GM23338 (cell line): ENCODE measurements around the gene EXPH5. TPM values are rescaled to one million over a fixed set of nuclear protein-coding genes. Genes with fewer than 3 reads are reported as not detected.

Experiments used
- ATAC-seq: fragments of 200-7000 bp; cut with Tn5 transposase; 3 replicates; pipeline ENCODE4 v1.9.1; 2020
- DNase-seq: peaks from one replicate; pipeline ENCODE4 v3.0.0-alpha.2; 2015; ENCODE audit warnings: low spot score
- H2AFZ ChIP-seq: fragments of 200-600 bp; sonication (generic); 2 replicates; pipeline ENCODE4 v1.8.0; 2016; ENCODE audit warnings: antibody characterized with exemption, mild to moderate bottlenecking, moderate library complexity
- H3F3A ChIP-seq: fragments of 200-600 bp; sonication (generic); replicated peaks from 2 replicates; pipeline ENCODE4 v1.8.0; 2017; ENCODE audit warnings: antibody characterized with exemption, mixed run types, low read depth
- H3K27ac ChIP-seq: fragments of 200-600 bp; sonication (generic); 2 replicates; pipeline ENCODE4 v1.6.1; 2016; ENCODE audit warnings: low read depth
- H3K27me3 ChIP-seq: fragments of 200-600 bp; sonication (generic); 2 replicates; pipeline ENCODE4 v1.8.0; 2016; ENCODE audit warnings: mild to moderate bottlenecking, mixed run types, moderate library complexity; ENCODE audit not compliant: insufficient read depth
- H3K36me3 ChIP-seq: fragments of 200-600 bp; sonication (generic); 2 replicates; pipeline ENCODE4 v1.8.0; 2016; ENCODE audit warnings: mild to moderate bottlenecking; ENCODE audit not compliant: insufficient read depth
- H3K4me1 ChIP-seq: fragments of 200-600 bp; sonication (generic); 2 replicates; pipeline ENCODE4 v1.8.0; 2016; ENCODE audit warnings: mild to moderate bottlenecking, moderate library complexity; ENCODE audit not compliant: insufficient read depth
- H3K4me2 ChIP-seq: fragments of 200-600 bp; sonication (generic); 2 replicates; pipeline ENCODE4 v1.7.1; 2017; ENCODE audit warnings: mixed run types
- H3K4me3 ChIP-seq: fragments of 200-600 bp; sonication (generic); 2 replicates; pipeline ENCODE4 v1.6.1; 2016; ENCODE audit warnings: mixed run types
- H3K79me2 ChIP-seq: fragments of 200-600 bp; sonication (generic); replicated peaks from 2 replicates; pipeline ENCODE4 v1.8.0; 2017; ENCODE audit warnings: mild to moderate bottlenecking; ENCODE audit not compliant: insufficient read depth
- H3K9me2 ChIP-seq: fragments of 200-600 bp; sonication (generic); 2 replicates; pipeline ENCODE4 v1.8.0; 2017; ENCODE audit not compliant: insufficient read depth
- H4K20me1 ChIP-seq: fragments of 200-600 bp; sonication (generic); replicated peaks from 2 replicates; pipeline ENCODE4 v1.8.0; 2017; ENCODE audit warnings: mild to moderate bottlenecking; ENCODE audit not compliant: insufficient read depth
- H3K27ac Mint-ChIP-seq: 2 replicates; pipeline ENCODE4 v1.8.0; 2020; ENCODE audit warnings: inconsistent platforms, mild to moderate bottlenecking, moderate library complexity, mixed read lengths
- H3K27me3 Mint-ChIP-seq: 3 replicates; pipeline ENCODE4 v1.8.0; 2022; ENCODE audit warnings: low read depth, mild to moderate bottlenecking, moderate library complexity, mixed read lengths, inconsistent platforms; ENCODE audit not compliant: insufficient read depth, poor library complexity
- H3K36me3 Mint-ChIP-seq: 3 replicates; pipeline ENCODE4 v1.8.0; 2021; ENCODE audit warnings: low read depth, mild to moderate bottlenecking, inconsistent platforms, moderate library complexity, mixed read lengths
- H3K4me1 Mint-ChIP-seq: 3 replicates; pipeline ENCODE4 v1.8.0; 2020; ENCODE audit warnings: mild to moderate bottlenecking, inconsistent platforms, mixed read lengths
- H3K4me3 Mint-ChIP-seq: 3 replicates; pipeline ENCODE4 v1.8.0; 2021; ENCODE audit warnings: moderate library complexity, mild to moderate bottlenecking, inconsistent platforms, mixed read lengths
- H3K9me3 Mint-ChIP-seq: 3 replicates; pipeline ENCODE4 v1.8.0; 2020; ENCODE audit warnings: moderate library complexity, mild to moderate bottlenecking, inconsistent platforms, mixed read lengths
- CREB1 ChIP-seq: fragments of 250-450 bp; sonication (Bioruptor Pico); IDR thresholded peaks from 2 replicates; pipeline ENCODE4 v1.5.0; 2020; ENCODE audit warnings: low read depth, mild to moderate bottlenecking, moderate library complexity
- EZH2 ChIP-seq: fragments of 200-600 bp; sonication (generic); IDR thresholded peaks from one replicate; pipeline ENCODE4 v1.8.0; 2017; ENCODE audit warnings: antibody characterized with exemption, mild to moderate bottlenecking, low read depth; ENCODE audit not compliant: unreplicated experiment
- EZH2phosphoT487 ChIP-seq: fragments of 200-600 bp; sonication (generic); IDR thresholded peaks from one replicate; pipeline ENCODE4 v1.8.1; 2018; ENCODE audit warnings: antibody characterized with exemption; ENCODE audit not compliant: unreplicated experiment
- NANOG ChIP-seq: IDR thresholded peaks from 2 replicates; pipeline ENCODE4 v1.6.1; 2016; ENCODE audit warnings: antibody characterized with exemption, borderline replicate concordance
- POLR2AphosphoS5 ChIP-seq: IDR thresholded peaks from 2 replicates; pipeline ENCODE4 v1.6.1; 2016; ENCODE audit warnings: antibody characterized with exemption, low read depth
- STAT1 ChIP-seq: IDR thresholded peaks from one replicate; pipeline ENCODE4 v1.6.1; 2016; ENCODE audit warnings: antibody characterized with exemption; ENCODE audit not compliant: unreplicated experiment
- ZNF114 ChIP-seq: fragments of 250-450 bp; sonication (Bioruptor Pico); IDR thresholded peaks from 2 replicates; pipeline ENCODE4 v1.5.0; 2020; ENCODE audit warnings: mild to moderate bottlenecking, moderate library complexity
- ZNF331 ChIP-seq: fragments of 250-450 bp; sonication (Bioruptor Pico); IDR thresholded peaks from 2 replicates; pipeline ENCODE4 v1.5.0; 2020; ENCODE audit warnings: low read depth, mild to moderate bottlenecking, moderate library complexity
- polyA plus RNA-seq: library from polyadenylated mRNA; unstranded; fragments of >200 nt; fragmentation: Nextera tagmentation; extraction: Ambion mirVana; gene quantifications from 2 replicates; pipeline ENCODE4 v1.2.1, GENCODE V29; 2016
- total RNA-seq: library from RNA; depleted of rRNA; stranded (reverse); fragments of >200 nt; shearing (Covaris generic); gene quantifications from 2 replicates; pipeline ENCODE4 v1.2.3, GENCODE V29; 2014
- TF ChIP-seq, protein P1 (sequence below), 2 experiments: fragments of 200-600 bp in 1 of 2; sonication (generic) in 1 of 2; conservative IDR thresholded peaks; 2 replicates each; pipeline versions ENCODE4 v1.5.1 to v1.6.1; 2016 to 2017; ENCODE audit warnings: antibody characterized with exemption in 2 of 2, low read depth in 2 of 2, mild to moderate bottlenecking in 2 of 2, moderate library complexity in 1 of 2
- TF ChIP-seq, protein P2 (sequence below): IDR thresholded peaks from 2 replicates; pipeline ENCODE4 v1.6.1; 2016; ENCODE audit warnings: antibody characterized with exemption
- TF ChIP-seq, protein P3 (sequence below): fragments of 250-450 bp; sonication (Bioruptor Pico); IDR thresholded peaks from 2 replicates; pipeline ENCODE4 v1.5.0; 2020; ENCODE audit warnings: mild to moderate bottlenecking, moderate library complexity
- TF ChIP-seq, protein P4 (sequence below): IDR thresholded peaks from one replicate; pipeline ENCODE4 v1.6.1; 2018; ENCODE audit warnings: antibody characterized with exemption; ENCODE audit not compliant: unreplicated experiment

Gene EXPH5
- total and polyA plus RNA-seq, 2 experiments from 2014 or later: 3.6 to 12.6 TPM

DNA sequence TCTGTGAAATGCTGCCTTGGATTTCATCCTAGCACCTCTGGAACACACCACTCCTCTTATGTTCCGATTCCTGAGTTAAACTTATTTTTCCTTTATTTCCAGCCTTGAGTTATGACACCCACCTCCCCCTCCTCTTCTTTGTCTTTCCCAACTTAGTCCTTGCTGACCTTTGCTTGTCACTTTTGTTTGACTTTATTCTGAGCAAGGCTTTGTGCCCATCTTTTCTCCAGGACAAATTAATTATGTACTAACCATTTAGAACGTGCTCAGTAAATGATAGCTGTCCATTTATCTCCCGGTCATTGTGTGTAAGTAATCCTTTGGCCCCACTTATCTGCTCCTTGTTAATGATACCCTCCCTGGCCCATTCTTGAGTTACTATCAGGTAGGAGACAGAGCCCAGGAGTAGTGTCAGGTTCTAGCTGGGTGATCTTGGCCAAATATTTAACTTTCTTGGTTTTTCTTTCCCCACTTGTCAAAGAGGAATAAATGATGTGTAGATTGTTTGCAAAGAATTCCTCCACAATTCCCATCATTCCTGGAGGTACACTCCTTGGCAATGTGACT, 44.2 kb downstream of the EXPH5 start:
- no peak overlapping the region for H3K4me3 Mint-ChIP-seq

More for the DNA sequence above, 44.2 kb downstream of the EXPH5 start:
- Mint-ChIP-seq H3K27ac (no peak overlapping the region), H3K27me3 (peaks cover 3% of the 10 kb centered on the region), H3K4me1 (peaks cover 16% of the 10 kb centered on the region; the same call in 2 of the 3 replicates), H3K9me3 (no peaks in the 10 kb centered on the region; the same call in 2 of the 3 replicates), H3K36me3 (no peaks in the 10 kb centered on the region)
- H4K20me1 ChIP-seq: no peaks in the 10 kb centered on the region
- no peak overlapping the region for H3K27ac ChIP-seq
- H3K9me2 ChIP-seq: no peaks in the 10 kb centered on the region
- no peak overlapping the region for H2AFZ ChIP-seq
- no peaks in the 10 kb centered on the region for H3K27me3 ChIP-seq
- H3K4me3 ChIP-seq: no peak overlapping the region
- H3K4me2 ChIP-seq: no peak overlapping the region
- no peaks in the 10 kb centered on the region for H3K36me3 ChIP-seq
- TF ChIP-seq, protein P1, sequence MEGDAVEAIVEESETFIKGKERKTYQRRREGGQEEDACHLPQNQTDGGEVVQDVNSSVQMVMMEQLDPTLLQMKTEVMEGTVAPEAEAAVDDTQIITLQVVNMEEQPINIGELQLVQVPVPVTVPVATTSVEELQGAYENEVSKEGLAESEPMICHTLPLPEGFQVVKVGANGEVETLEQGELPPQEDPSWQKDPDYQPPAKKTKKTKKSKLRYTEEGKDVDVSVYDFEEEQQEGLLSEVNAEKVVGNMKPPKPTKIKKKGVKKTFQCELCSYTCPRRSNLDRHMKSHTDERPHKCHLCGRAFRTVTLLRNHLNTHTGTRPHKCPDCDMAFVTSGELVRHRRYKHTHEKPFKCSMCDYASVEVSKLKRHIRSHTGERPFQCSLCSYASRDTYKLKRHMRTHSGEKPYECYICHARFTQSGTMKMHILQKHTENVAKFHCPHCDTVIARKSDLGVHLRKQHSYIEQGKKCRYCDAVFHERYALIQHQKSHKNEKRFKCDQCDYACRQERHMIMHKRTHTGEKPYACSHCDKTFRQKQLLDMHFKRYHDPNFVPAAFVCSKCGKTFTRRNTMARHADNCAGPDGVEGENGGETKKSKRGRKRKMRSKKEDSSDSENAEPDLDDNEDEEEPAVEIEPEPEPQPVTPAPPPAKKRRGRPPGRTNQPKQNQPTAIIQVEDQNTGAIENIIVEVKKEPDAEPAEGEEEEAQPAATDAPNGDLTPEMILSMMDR (conservative IDR thresholded peaks at IDR 0.05; ENCODE audit: low read depth in 2 of 2): no peak
- TF ChIP-seq STAT1: no peak
- TF ChIP-seq EZH2: no peak
- TF ChIP-seq CREB1: no peak
- TF ChIP-seq, protein P2, sequence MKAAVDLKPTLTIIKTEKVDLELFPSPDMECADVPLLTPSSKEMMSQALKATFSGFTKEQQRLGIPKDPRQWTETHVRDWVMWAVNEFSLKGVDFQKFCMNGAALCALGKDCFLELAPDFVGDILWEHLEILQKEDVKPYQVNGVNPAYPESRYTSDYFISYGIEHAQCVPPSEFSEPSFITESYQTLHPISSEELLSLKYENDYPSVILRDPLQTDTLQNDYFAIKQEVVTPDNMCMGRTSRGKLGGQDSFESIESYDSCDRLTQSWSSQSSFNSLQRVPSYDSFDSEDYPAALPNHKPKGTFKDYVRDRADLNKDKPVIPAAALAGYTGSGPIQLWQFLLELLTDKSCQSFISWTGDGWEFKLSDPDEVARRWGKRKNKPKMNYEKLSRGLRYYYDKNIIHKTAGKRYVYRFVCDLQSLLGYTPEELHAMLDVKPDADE: no peak
- no peak for TF ChIP-seq ZNF114 (CRISPR knock-in tag)
- no peak for TF ChIP-seq EZH2phosphoT487
- TF ChIP-seq, protein P3, sequence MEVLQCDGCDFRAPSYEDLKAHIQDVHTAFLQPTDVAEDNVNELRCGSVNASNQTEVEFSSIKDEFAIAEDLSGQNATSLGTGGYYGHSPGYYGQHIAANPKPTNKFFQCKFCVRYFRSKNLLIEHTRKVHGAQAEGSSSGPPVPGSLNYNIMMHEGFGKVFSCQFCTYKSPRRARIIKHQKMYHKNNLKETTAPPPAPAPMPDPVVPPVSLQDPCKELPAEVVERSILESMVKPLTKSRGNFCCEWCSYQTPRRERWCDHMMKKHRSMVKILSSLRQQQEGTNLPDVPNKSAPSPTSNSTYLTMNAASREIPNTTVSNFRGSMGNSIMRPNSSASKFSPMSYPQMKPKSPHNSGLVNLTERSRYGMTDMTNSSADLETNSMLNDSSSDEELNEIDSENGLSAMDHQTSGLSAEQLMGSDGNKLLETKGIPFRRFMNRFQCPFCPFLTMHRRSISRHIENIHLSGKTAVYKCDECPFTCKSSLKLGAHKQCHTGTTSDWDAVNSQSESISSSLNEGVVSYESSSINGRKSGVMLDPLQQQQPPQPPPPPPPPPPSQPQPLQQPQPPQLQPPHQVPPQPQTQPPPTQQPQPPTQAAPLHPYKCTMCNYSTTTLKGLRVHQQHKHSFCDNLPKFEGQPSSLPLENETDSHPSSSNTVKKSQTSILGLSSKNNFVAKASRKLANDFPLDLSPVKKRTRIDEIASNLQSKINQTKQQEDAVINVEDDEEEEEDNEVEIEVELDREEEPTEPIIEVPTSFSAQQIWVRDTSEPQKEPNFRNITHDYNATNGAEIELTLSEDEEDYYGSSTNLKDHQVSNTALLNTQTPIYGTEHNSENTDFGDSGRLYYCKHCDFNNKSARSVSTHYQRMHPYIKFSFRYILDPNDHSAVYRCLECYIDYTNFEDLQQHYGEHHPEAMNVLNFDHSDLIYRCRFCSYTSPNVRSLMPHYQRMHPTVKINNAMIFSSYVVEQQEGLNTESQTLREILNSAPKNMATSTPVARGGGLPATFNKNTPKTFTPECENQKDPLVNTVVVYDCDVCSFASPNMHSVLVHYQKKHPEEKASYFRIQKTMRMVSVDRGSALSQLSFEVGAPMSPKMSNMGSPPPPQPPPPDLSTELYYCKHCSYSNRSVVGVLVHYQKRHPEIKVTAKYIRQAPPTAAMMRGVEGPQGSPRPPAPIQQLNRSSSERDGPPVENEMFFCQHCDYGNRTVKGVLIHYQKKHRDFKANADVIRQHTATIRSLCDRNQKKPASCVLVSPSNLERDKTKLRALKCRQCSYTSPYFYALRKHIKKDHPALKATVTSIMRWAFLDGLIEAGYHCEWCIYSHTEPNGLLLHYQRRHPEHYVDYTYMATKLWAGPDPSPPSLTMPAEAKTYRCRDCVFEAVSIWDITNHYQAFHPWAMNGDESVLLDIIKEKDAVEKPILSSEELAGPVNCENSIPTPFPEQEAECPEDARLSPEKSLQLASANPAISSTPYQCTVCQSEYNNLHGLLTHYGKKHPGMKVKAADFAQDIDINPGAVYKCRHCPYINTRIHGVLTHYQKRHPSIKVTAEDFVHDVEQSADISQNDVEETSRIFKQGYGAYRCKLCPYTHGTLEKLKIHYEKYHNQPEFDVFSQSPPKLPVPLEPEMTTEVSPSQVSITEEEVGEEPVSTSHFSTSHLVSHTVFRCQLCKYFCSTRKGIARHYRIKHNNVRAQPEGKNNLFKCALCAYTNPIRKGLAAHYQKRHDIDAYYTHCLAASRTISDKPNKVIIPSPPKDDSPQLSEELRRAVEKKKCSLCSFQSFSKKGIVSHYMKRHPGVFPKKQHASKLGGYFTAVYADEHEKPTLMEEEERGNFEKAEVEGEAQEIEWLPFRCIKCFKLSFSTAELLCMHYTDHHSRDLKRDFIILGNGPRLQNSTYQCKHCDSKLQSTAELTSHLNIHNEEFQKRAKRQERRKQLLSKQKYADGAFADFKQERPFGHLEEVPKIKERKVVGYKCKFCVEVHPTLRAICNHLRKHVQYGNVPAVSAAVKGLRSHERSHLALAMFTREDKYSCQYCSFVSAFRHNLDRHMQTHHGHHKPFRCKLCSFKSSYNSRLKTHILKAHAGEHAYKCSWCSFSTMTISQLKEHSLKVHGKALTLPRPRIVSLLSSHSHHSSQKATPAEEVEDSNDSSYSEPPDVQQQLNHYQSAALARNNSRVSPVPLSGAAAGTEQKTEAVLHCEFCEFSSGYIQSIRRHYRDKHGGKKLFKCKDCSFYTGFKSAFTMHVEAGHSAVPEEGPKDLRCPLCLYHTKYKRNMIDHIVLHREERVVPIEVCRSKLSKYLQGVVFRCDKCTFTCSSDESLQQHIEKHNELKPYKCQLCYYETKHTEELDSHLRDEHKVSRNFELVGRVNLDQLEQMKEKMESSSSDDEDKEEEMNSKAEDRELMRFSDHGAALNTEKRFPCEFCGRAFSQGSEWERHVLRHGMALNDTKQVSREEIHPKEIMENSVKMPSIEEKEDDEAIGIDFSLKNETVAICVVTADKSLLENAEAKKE (CRISPR knock-in tag): no peak
- no peak for TF ChIP-seq ZNF331 (CRISPR knock-in tag)
- TF ChIP-seq, protein P4, sequence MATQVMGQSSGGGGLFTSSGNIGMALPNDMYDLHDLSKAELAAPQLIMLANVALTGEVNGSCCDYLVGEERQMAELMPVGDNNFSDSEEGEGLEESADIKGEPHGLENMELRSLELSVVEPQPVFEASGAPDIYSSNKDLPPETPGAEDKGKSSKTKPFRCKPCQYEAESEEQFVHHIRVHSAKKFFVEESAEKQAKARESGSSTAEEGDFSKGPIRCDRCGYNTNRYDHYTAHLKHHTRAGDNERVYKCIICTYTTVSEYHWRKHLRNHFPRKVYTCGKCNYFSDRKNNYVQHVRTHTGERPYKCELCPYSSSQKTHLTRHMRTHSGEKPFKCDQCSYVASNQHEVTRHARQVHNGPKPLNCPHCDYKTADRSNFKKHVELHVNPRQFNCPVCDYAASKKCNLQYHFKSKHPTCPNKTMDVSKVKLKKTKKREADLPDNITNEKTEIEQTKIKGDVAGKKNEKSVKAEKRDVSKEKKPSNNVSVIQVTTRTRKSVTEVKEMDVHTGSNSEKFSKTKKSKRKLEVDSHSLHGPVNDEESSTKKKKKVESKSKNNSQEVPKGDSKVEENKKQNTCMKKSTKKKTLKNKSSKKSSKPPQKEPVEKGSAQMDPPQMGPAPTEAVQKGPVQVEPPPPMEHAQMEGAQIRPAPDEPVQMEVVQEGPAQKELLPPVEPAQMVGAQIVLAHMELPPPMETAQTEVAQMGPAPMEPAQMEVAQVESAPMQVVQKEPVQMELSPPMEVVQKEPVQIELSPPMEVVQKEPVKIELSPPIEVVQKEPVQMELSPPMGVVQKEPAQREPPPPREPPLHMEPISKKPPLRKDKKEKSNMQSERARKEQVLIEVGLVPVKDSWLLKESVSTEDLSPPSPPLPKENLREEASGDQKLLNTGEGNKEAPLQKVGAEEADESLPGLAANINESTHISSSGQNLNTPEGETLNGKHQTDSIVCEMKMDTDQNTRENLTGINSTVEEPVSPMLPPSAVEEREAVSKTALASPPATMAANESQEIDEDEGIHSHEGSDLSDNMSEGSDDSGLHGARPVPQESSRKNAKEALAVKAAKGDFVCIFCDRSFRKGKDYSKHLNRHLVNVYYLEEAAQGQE: no peak
- TF ChIP-seq NANOG: no peak
- no peak for TF ChIP-seq POLR2AphosphoS5
- H3K79me2 ChIP-seq: no peaks in the 10 kb centered on the region
- DNase-seq (no peak), ATAC-seq (no peak)
- peaks cover 13% of the 10 kb centered on the region; the same call in 1 of the 2 replicates for H3K4me1 ChIP-seq
- H3F3A ChIP-seq: no peaks in the 10 kb centered on the region
